Activated CD8-positive, alpha-beta memory T cell treated with anti-CD3 and anti-CD28 coated beads for 4 hours (primary cell): ENCODE measurements around the gene PACSIN3.
A peak's percentile ranks its signal among the peaks of the same experiment; 100 is the strongest.

Experiments
- DNase-seq, 2 donors: peaks; one replicate each; pipeline ENCODE4 v3.0.0-alpha.2; 2020; ENCODE audit warnings: low read depth in 2 of 2

PACSIN3 gene

GRCh38 chr11:47176328-47177228, 9.7 kb downstream of the PACSIN3 start, which contains the start of gene ARFGAP2:
TSS of gene ARFGAP2 (minus strand) at chr11:47176879. CDS start at chr11:47176853, 26 bp downstream.
- peak; percentile 90 to 91 for DNase-seq

- no peak for DNase-seq
Observed at GRCh38 chr11:47175746-47176327, 10.4 kb downstream of the PACSIN3 start.

GRCh38 chr11:47172740-47173336, 13.4 kb downstream of the PACSIN3 start:
- no peak for DNase-seq

DNA sequence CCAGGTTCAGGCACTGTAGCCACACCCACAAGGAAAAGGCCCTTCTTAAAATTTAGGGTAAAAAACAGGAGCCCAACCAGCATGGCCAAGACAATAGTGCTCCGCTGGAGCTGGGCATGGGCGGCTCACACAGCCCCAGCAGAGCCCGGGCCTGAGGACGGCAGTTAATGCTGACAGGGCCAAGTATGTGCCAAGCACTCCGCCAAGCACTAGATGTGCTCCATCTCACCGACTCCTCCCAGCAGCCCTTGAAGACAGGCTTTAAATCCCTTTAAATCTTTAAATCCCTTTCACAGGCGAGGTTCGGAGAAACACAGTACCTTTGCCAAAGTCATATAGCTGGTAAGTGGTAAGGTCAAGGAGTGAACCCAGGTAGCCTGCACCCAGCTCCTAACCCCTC, 14.4 kb downstream of the PACSIN3 start:
- DNase-seq: no peak

DNA sequence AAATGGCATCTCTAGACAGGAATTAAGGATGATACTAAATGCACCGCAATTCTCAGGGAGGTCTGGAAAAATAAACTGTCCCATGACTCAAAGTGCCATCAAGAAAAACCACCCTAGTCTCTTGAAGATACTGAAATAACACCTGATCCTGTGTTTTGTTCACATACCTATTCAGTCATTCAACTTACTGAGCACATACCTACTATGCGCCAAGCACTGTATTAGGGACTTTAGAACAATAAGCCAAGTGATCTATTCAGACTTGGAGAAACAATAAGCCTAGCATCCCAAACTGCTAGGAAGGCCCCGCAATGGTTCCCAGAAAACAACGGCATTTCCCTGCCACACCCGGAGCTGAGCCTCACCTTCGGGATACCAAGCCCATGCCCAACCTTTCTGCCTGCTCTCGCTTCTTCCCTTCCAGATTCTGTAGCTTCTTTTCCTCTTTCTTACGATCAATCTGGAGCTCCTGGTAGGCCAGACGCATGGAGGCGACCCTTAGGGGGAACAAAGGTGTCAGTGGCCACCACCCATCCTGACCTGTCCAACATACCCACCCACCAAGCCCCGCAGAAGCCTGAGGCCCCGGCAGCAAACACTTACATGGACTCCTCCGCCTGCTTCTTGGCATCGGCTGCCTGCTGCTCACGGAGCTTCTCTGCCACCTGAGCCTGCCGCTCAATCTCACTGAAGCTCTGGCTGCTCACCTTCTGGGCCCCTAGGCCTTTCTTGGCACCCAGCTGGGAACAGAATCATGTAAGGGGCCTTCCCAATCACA, 15.0 kb downstream of the PACSIN3 start:
- DNase-seq: no peak

DNA sequence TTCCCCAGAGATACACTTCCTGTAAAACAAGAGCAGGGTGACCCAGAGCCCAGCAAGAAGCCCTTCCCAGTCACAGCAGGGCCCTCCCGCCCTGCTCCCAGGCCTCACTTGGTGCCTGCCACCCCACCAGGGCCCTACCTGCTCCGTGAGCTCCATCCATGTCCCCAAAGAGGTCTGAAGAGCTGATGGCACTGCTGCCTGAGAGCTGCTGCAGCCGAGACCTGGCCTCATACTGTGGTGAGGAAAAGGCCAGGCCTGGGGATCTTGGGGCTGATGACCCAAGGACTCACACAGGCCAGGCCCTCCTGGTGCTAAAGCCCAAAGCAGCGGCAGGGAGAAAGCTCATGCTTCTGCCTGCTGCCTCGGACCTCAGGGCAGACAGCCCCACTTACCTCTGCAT, 19.9 kb downstream of the PACSIN3 start:
- no peak for DNase-seq

DNA sequence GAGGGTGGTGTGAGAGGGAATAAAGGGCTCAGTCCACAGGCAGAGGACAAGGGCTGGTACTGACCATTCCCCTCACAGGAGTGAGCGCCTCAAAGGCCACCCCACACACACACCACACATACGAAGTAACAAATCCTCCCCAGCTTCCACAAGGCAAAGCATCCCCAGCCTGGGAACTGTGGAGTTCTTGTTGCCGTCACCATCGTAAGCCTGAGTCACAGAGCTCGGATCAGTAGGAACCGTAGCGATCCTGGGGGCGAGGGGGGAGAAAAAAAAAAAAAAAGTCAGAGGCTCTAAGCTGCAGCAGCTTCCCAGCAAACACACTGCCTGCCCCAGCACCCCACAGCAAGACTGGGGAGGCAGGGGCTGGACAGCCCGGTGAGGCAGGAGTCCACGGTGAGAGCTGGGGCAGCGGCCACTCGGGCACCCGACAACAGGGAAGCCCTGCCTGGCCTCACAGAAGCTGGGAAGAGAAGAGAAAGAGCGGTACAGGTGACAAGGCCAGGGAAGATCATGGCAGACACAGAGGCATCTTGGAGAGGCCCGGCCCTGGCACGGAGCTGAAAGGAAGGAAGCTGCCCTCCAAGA, 20.9 kb downstream of the PACSIN3 start:
- DNase-seq: no peak

DNA sequence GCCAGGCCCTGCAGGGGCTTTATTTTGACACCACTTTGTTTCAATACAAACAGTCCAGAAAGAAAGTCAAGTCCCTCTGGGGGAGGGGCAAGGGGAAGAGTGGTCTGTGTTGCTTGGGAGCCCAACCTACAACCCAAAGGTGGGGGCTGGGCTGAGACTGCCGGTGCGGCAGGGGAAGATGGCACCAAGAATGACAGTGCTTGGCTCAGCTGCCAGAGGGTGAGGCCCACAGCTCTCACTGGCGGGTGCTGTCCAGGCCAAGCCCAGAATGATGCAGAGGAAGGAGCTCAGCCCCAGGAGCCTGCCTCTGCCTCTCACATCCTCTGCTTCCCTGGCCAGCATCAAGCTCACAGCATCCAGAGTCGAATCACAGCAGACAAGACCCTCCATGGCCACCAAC, 21.9 kb downstream of the PACSIN3 start:
- no peak for DNase-seq

DNA sequence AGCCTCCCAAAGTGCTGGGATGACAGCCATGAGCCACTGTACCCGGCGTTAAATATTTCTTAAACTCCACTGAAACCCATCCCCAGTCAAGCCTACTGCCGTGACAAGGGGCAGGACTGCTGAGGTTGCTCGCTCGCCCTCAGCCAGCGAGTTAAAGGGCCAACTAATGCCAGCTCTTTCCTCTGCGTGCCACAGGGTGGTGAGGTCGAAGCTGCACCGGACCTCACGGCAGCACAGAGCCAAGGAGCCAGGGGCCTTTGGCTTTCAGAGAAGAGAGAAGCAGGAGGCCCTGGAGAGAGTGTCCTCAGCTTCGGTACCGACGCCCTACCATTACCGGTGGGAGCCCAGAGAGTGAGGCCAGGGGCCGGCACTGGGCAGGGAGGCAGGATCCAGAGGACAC, 22.3 kb downstream of the PACSIN3 start:
- no peak for DNase-seq

- no peak for DNase-seq
Observed at GRCh38 chr11:47163193-47163592, 23.0 kb downstream of the PACSIN3 start.

DNA sequence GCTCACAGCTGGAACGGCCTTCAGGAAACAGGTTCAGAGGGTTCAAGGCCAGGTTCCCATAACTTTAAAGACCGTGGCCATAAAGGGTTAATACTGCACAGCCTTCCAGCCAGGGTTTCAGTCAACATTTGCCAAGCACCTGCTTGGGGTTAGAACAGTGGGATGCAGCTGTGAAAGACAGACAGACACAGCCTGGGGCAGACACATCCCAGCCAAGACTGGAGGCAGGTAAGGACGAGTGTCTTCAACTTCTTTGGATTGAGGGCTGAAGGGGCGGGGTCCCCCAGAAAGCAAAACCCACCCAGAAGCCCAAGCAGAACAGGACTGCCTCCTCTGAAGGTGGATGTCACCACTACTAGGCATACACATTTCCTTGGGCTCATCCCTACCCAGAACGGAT, 23.8 kb downstream of the PACSIN3 start:
- no peak for DNase-seq

DNA sequence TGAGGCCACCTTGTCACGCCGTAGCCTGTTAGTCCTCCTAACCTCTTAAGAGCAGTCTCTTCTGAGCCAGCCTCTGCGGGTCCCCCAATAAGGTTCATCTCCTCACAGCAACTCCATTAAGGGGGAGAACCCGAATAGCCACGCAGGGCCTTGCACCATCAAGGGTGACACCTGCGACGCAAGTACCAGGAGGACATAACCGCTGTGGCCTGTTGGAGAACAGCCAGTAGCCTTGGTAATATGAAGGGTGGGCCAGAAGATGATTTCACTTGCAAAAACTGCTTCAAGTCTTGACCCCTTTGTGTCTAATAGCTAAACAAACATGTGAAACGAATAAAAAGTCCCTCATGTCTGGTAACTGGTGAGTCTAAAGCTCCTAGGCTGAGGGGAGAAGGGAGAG, 24.3 kb downstream of the PACSIN3 start:
- no peak for DNase-seq

DNA sequence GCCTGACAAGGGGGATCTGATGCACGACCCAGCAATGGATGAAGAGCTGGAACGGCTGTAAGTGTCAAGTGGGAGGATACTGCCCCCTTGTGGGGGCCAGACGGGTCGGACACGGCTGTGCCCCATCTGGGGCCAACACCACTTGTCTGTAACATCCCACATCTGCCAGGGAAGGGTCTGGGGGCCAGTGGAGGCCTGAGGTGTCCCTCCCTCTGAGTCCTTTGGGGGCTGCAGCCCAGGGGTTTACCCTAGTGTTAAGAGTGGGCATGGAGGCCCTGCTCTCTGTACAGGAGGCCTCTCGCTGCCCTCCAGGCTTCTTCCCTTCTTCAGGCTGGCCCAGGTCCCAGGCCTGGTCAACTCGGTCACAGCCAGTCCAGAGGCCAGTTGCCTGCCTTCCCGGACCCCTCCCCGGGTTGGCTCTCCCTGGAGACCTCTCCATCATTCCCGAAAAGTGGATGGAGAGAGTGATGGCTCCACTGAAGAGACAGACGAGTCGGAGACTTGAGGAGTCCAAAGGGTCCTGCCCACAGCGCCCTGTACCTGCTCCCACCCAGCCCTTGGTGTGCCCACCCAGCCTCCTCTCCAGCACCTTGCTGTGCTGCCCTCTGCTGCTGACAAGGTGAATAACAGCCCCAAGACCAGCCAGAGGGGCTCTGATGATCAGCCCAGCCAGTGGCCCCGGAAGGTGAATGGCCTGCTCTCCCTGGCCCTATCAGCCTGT, 24.9 kb downstream of the PACSIN3 start:
- DNase-seq: peak in 1 of 2 donors; percentile 31

GRCh38 chr11:47160753-47161133, 25.5 kb downstream of the PACSIN3 start:
- DNase-seq: no peak

- DNase-seq: no peak
Observed at GRCh38 chr11:47158242-47158641, 28.0 kb downstream of the PACSIN3 start.

GRCh38 chr11:47157805-47158204, 28.4 kb downstream of the PACSIN3 start:
- no peak for DNase-seq

- no peak for DNase-seq
Observed at GRCh38 chr11:47156951-47157350, 29.3 kb downstream of the PACSIN3 start.

- no peak for DNase-seq
Observed at GRCh38 chr11:47156333-47156732, 29.9 kb downstream of the PACSIN3 start.

DNA sequence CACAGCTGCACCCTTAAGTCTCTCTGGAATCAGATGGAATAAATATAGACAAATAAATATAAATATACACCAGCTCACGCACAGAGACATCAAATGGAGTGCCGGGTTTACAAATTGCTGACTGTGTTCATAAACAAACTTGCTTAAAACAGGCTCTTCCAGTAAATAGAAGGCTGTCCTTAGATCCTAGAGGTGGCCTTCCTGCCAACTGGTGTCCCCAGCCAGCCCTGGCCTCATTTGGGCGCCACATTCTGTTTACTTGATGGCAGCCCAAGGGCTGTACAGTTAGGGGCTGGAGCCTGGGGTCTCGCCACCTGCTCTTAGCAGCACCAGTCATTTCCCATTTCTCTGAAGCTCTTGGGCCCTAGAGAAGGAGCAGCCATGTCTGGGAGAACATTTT, 30.4 kb downstream of the PACSIN3 start:
- no peak for DNase-seq

- DNase-seq: no peak
Observed at GRCh38 chr11:47154616-47155570, 31.3 kb downstream of the PACSIN3 start.
